ENCODE data around the gene GLYAT.

The GLYAT gene

DNA sequence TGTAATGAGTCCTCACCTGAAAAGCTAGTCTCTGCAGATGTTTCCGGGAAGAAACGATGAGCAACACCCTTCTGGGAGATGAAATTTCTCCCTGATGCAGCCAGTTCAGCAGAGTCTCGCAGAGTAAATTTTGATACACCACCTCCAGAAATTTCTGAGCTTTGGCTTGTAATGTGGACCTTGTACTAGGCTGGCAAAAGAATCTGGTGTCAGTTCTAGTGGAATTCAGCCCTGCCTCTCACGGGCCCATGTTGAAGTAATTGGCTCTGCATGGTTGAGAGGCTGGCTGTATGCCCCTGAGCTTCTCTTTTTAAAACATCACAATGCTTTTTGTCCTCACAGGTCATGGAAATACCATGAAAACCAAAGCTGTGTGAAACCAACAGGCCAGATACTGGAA is at the start of gene GLYAT:
Gene GLYAT, minus strand, starts transcription at position 125 of the 400 bp plus-strand sequence. CDS start 7,447 bp downstream, outside the sequence.
- no peak for DNase-seq

- DNase-seq, result no peak
Measured at GRCh38 chr11:58781345-58781744, 49.6 kb upstream of the GLYAT start.

DNA sequence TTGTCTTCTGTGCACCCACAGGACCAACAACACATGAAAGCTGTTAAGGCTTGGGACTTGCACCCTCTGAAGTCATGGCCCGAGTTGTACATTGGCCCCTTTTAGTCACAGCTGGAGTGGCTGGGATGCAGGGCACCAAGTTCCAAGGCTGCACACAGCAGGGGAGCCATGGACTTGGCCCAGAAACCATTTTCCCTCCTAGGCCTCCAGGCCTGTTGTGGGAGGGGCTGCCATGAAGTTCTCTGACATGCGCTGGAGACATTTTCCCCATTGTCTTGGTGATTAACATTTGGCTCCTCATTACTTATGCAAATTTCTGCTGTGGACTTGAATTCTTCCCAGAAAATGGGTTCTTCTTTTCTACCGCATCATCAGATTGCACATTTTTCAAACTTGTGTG is 48.8 kb upstream of the GLYAT start:
- no peak for DNase-seq

GRCh38 chr11:58776891-58777710 is 45.4 kb upstream of the GLYAT start:
- no peak for DNase-seq

DNA sequence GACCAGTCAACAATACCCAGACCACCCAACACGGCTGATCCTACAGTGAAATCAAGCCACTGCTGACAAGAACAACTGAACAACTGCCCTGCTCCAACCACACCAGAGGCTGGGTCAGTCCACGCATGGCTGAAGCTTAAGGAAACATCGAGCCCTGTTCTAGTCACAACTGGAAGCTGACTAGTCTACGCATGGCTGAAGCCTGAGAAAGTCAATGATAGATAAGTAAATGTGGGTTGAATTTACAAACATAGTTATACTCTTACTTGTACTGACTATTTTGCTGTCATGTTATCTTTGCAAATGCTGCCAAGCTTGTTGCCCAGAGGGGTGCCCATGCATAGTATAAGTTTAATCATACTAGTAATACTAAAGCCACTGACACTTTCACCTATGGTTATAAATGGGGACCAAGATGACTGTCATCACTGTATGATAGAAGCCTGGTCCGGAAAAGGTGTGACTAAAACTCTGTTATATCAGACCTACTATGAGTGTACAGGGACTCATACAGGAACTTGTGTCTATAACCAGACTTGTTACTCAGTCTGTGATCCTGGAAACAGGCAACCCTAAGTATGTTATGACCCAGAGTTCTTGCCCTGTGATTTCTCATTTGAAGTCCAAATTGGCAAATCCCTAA is 43.4 kb upstream of the GLYAT start:
- no peak for DNase-seq

GRCh38 chr11:58774164-58774593 is 42.4 kb upstream of the GLYAT start:
- DNase-seq, result no peak

DNA sequence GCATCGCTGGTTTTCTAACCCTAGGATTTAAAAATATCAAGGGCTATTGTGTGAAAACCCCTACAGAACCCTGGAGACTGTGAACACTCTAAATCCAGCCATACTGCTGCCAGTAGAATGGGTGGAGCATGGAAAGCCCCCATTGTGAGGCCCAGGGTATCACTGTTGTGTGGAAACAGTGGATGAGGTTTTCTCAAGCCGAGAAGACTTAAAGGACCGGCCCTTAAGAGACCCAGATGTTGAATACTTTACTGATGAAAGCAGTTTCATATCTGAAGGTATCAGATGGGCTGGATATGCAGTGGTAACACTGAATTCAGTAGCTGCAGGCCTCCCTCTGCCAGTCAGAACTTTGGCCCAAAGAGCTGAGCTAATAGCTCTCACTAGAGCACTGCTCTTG is 41.6 kb upstream of the GLYAT start:
- DNase-seq, result no peak

DNA sequence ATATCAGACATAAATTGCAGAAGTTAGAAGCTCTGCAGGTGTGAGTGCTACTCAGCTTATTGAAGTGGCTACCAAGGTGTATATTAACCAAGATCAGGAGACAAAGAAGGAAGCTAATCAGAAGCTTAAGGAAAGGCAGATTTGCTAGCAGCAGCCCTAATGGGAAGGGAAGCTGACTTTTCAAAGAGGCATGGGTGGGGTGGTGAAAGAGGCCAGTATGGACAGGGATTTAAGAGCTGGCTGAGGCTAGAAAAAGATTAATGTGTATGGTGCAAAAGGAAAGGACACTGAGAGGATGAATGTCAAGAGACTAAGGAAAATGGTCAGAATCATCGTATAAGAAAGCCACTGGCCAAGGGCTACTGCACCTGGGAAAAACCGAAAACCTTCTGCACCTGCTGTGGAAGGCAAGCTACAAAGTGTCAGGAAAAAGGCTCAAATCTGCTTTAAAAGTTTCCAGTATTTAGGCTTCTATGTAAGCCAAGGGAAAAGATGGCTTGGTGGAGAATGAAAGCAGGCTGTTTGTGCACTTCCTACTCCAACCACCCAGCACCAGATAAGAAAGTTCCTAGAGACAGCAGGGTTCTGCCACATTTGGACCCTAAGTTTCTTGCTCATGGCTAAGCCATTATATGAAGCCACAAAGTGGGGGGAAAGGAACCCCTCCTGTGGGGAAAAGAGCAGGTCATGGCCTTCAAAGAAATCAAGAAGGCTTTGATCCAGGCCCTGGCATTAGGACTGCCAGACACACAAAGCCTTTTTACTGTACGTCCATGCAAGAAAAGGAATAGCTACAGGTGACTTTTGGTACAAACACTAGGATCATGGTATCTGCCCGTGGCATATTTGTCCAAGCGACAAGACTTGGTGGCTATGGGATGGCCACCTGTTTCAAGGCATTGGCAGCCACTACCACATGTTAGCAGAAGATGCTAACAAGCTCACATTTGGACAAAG is 40.9 kb upstream of the GLYAT start:
- no peak for DNase-seq

- DNase-seq, result no peak
Measured at GRCh38 chr11:58771458-58771855, 39.7 kb upstream of the GLYAT start.

DNA sequence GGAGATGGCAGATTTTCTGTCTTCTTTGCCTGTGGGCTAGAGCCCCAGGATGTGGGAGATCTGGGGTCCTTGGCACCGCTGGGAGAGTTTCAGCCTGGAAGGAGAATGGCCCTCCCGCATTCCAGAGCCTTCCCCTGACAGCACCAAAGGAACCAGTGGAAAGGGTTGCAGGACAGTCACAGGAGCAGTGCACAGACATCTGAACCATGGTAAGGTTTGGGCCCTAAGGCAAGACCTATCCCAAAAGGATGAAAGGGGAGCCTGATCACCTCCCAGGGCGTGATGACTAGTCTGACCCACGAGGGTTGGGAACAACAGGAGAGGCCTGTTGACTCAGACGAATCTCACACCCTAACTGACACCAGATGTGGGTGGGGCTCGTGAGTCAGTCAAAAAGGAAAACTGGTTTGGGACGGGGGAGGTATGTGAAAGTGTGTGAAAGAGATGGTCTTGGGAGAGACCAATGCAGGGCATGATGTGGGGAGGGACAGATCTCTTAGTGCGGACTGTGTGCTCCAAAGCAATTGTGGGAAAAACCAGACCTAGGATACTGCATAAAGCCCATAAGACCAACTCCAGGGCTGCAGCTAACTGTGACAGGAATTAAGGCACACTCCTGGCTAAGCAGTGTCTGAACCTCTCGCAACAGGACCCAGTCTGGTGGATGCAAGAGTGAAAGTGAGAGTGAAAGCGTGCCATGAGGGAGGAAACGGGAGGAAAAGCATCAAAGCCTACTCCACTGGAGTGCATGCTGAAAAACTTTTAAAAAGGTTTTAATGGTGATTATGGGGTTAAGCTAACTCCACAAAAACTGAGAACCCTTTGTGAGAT is 39.1 kb upstream of the GLYAT start:
- no peak for DNase-seq

GRCh38 chr11:58770166-58770565 is 38.4 kb upstream of the GLYAT start:
- DNase-seq, result no peak

DNA sequence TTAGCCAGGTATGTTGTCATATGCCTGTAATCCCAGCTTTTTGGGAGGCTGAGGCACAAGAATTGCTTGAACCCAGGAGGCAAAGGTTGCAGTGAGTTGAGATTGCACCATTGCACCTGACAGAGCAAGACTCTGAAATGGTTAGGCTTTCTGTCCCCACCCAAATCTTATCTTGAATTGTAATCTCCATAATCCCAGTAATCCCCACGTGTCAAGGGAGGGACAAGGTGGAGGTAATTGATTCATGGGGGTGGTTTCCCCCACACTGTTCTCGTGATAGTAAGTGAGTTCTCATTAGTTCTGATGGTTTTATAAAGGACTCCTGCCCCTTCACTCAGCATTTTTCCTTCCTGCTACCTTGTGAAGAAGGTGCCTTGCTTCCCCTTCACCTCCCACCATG is 37.6 kb upstream of the GLYAT start:
- no peak for DNase-seq

- DNase-seq, result no peak
Measured at GRCh38 chr11:58768137-58768536, 36.4 kb upstream of the GLYAT start.

DNA sequence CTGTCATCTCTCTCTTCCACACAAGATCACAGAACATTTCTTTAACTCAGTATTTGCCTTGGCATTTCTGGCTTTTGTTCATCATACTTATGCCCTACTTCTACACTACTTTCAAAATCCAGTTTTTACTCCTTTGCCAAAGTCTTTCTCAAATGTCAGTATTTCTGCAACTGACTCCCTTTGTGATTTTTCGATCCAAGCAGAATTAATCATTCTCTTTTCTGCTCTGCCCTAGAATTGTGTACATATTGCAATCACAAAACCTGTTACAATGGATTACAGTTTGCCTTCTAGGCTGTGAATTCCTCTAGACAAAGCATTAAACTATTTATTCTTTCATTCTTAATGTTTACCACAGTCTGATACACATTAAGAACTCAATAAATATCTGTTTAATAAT is 33.3 kb upstream of the GLYAT start:
- DNase-seq, result no peak

DNA sequence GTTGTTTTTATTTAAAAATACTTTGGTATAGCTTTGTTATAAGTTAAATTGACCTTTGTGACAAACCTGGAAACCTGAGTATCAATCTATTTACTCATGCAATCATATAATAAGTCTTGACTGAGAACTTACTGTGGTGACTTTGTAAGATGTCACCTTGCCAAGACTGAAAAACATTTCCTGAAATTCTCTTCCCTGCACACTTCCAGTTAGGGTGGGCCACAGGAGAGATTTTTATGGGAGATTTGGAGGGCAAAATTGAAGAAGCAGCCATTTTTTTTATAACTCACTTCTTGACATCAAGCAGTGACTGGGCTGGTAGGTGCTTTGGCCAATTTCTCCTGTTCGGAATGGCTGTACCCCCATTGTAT is 31.4 kb upstream of the GLYAT start:
- no peak for DNase-seq

- no peak for DNase-seq
Measured at GRCh38 chr11:58762284-58763119, 30.8 kb upstream of the GLYAT start.

DNA sequence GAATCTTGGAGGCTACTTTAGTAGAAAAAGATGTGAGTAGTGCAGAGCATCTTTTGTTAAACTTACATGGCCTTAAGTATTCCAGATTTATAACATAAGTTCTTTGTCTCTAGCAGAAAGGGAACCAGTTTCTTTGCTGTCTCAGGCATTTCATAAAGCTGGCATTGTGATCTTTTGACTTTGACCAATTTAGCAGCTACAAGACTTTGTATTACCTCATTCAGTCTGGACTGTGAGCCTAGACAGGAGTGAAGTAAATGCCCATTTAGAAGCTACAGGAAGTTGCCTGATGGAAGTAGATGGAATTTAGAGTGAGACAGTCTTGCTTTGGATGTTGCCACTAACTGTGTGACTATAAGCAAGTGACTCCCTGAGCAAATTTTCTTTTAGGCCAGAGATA is 25.7 kb upstream of the GLYAT start:
- no peak for DNase-seq

DNA sequence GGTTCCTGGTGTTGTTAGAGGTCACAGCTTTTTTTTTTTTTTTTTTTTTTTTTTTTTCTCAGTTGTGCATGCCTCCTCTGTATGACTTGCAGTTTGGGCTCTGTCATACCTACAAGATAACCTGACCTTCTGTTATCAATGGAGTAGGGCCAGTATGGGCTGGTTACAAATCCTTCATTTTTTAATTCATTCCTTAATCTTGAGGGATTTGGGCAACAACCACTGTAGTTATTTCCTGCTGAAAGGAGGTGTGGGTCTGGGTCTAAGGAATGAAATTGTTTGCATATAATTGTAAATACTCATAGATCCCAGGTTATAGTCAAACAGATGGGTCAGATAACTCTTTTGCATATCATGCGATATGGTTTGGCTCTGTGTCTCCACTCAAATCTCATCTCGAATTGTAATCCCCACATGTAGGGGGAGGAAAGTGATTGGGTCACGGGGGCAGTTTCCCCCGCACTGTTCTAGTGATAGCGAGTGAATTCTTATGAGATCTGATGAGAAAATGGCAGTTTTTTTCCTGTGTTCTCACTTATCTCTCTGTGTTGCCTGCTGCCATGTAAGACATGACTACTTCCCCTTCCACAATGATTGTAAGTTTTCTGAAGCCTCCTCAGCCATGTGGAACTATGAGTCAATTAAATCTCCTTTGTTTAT is 14.1 kb upstream of the GLYAT start:
- DNase-seq, result no peak

- DNase-seq, result no peak
Measured at GRCh38 chr11:58744988-58745704, 13.4 kb upstream of the GLYAT start.
